ENCODE results near the gene CYTH4.
"Not testable (repeated sequence)": the region's sequence is repeated elsewhere in the genome, so short reads cannot be mapped to it uniquely, and the experiment has no call there.

GRCh38 chr22:37251836-37252235 is 30.5 kb upstream of the CYTH4 start:
- TF ChIP-seq POLR2A (IDR thresholded peaks at IDR 0.05; ENCODE audit: low read depth, low read length), result not testable (repeated sequence)
- TF ChIP-seq, protein P1, sequence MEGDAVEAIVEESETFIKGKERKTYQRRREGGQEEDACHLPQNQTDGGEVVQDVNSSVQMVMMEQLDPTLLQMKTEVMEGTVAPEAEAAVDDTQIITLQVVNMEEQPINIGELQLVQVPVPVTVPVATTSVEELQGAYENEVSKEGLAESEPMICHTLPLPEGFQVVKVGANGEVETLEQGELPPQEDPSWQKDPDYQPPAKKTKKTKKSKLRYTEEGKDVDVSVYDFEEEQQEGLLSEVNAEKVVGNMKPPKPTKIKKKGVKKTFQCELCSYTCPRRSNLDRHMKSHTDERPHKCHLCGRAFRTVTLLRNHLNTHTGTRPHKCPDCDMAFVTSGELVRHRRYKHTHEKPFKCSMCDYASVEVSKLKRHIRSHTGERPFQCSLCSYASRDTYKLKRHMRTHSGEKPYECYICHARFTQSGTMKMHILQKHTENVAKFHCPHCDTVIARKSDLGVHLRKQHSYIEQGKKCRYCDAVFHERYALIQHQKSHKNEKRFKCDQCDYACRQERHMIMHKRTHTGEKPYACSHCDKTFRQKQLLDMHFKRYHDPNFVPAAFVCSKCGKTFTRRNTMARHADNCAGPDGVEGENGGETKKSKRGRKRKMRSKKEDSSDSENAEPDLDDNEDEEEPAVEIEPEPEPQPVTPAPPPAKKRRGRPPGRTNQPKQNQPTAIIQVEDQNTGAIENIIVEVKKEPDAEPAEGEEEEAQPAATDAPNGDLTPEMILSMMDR (IDR thresholded peaks at IDR 0.05; ENCODE audit: extremely low read depth in 1 of 2, insufficient read depth in 1 of 2, low read depth in 1 of 2, low read length in 2 of 2), result not testable (repeated sequence)

Measured in endothelial cell of umbilical vein (primary cell).